Ishikawa (cell line): ENCODE results near the gene APOBEC3G.

Experiments
- CEBPB ChIP-seq: IDR thresholded peaks from 2 replicates; pipeline ENCODE4 v1.6.1; 2012
- CREB1 ChIP-seq: IDR thresholded peaks from 2 replicates; pipeline ENCODE4 v1.6.1; 2012; ENCODE audit warnings: low read depth
- EP300 ChIP-seq: IDR thresholded peaks from 2 replicates; pipeline ENCODE4 v1.6.1; 2012; ENCODE audit warnings: borderline replicate concordance
- FOXM1 ChIP-seq: IDR thresholded peaks from 2 replicates; pipeline ENCODE4 v1.6.1; 2012; ENCODE audit warnings: low read depth, borderline replicate concordance
- MAX ChIP-seq: IDR thresholded peaks from 2 replicates; pipeline ENCODE4 v1.6.1; 2012
- NFIC ChIP-seq: IDR thresholded peaks from 2 replicates; pipeline ENCODE4 v1.6.1; 2012
- RAD21 ChIP-seq: IDR thresholded peaks from 2 replicates; pipeline ENCODE4 v1.6.1; 2012; ENCODE audit warnings: low read depth
- REST ChIP-seq: IDR thresholded peaks from 2 replicates; pipeline ENCODE4 v1.6.1; 2012; ENCODE audit warnings: low read depth, mild to moderate bottlenecking
- TAF1 ChIP-seq: IDR thresholded peaks from 2 replicates; pipeline ENCODE4 v1.6.1; 2012; ENCODE audit warnings: low read depth, mild to moderate bottlenecking
- TCF12 ChIP-seq: IDR thresholded peaks from 2 replicates; pipeline ENCODE4 v1.6.1; 2012; ENCODE audit warnings: low read depth
- TEAD4 ChIP-seq: IDR thresholded peaks from 2 replicates; pipeline ENCODE4 v1.6.1; 2012
- YY1 ChIP-seq: IDR thresholded peaks from 2 replicates; pipeline ENCODE4 v1.6.1; 2012; ENCODE audit warnings: low read depth
- ZBTB7A ChIP-seq: IDR thresholded peaks from 2 replicates; pipeline ENCODE4 v1.6.1; 2012; ENCODE audit warnings: low read depth
- TF ChIP-seq, protein P1 (sequence below): IDR thresholded peaks from 2 replicates; pipeline ENCODE4 v1.6.1; 2012

- TF ChIP-seq, protein P1, sequence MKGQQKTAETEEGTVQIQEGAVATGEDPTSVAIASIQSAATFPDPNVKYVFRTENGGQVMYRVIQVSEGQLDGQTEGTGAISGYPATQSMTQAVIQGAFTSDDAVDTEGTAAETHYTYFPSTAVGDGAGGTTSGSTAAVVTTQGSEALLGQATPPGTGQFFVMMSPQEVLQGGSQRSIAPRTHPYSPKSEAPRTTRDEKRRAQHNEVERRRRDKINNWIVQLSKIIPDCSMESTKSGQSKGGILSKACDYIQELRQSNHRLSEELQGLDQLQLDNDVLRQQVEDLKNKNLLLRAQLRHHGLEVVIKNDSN: no peak
- TF ChIP-seq CEBPB (no peak), NFIC (no peak), CREB1 (no peak), TCF12 (no peak), RAD21 (no peak), REST (no peak), MAX (no peak), EP300 (no peak), ZBTB7A (no peak), TAF1 (no peak), YY1 (no peak), FOXM1 (no peak), TEAD4 (no peak)
These were observed 4.5 kb downstream of the APOBEC3G start for GRCh38 chr22:39081598-39081997.
